Dermis blood vessel endothelial cell (primary cell): ENCODE data around the gene METTL21C. TPM values are rescaled to one million over a fixed set of nuclear protein-coding genes. Genes with fewer than 3 reads are reported as not detected.
A peak's percentile ranks its signal among the peaks of the same experiment; 100 is the strongest.

Source experiments
- DNase-seq: peaks from one replicate; pipeline ENCODE4 v3.0.0; 2010
- total RNA-seq: library from RNA; depleted of rRNA; stranded (reverse); fragments of >200 nt; gene quantifications from 2 replicates; pipeline ENCODE4 v1.2.3, GENCODE V29; 2014

Gene METTL21C
- total RNA-seq, 1 donor from 2014 or later, result not detected

- no peak for DNase-seq
Observed at GRCh38 chr13:102658660-102659059, 36.2 kb downstream of the METTL21C start.

GRCh38 chr13:102657630-102658029 lies 37.2 kb downstream of the METTL21C start:
- peak; percentile 18 for DNase-seq

GRCh38 chr13:102654756-102655155 lies 40.1 kb downstream of the METTL21C start:
- peak; percentile 29 for DNase-seq

- DNase-seq, result no peak
Observed at GRCh38 chr13:102651892-102652291, 43.0 kb downstream of the METTL21C start.

- DNase-seq, result peak; percentile 44
Observed at GRCh38 chr13:102651392-102651791, 43.5 kb downstream of the METTL21C start.

- DNase-seq, result no peak
Observed at GRCh38 chr13:102650444-102650843, 44.4 kb downstream of the METTL21C start.

- DNase-seq, result peak; percentile 25
Observed at GRCh38 chr13:102648046-102648445, 46.8 kb downstream of the METTL21C start.

GRCh38 chr13:102645701-102646100 lies 49.1 kb downstream of the METTL21C start:
- DNase-seq, result no peak

GRCh38 chr13:102643656-102644055 lies 51.2 kb downstream of the METTL21C start:
- no peak for DNase-seq

- no peak for DNase-seq
Observed at GRCh38 chr13:102642475-102642874, 52.4 kb downstream of the METTL21C start.

- no peak for DNase-seq
Observed at GRCh38 chr13:102642029-102642428, 52.8 kb downstream of the METTL21C start.

GRCh38 chr13:102638741-102639140 lies 56.1 kb downstream of the METTL21C start:
- peak; percentile 84 for DNase-seq

Other genes starting within 250 kb of the METTL21C start
- 61.1 and 75.2 TPM in 2 replicates for gene TPP2, start 98.1 kb downstream of the METTL21C start, total RNA-seq
- gene TEX30, start 78.7 kb upstream of the METTL21C start, total RNA-seq, result 23.9 and 35.7 TPM in 2 replicates
- 19.6 and 25.5 TPM in 2 replicates for gene POGLUT2, start 103.9 kb upstream of the METTL21C start, total RNA-seq
- gene BIVM, start 104.1 kb upstream of the METTL21C start, total RNA-seq, result 21.4 and 24.0 TPM in 2 replicates
- gene ERCC5, start 151.0 kb upstream of the METTL21C start, total RNA-seq, result 51.9 and 54.9 TPM in 2 replicates